NCI-H748 (cell line): ENCODE data around the gene TRIO.
A peak's percentile ranks its signal among the peaks of the same experiment; 100 is the strongest.

Experiments
- DNase-seq: peaks from one replicate; lab custom pipeline; 2025; ENCODE audit not compliant: unreplicated experiment; lab: John Stamatoyannopoulos, UW

TRIO gene

GRCh38 chr5:14445576-14446290 lies 302.6 kb downstream of the TRIO start:
- peak; percentile 96 for DNase-seq

- peak; percentile 46 for DNase-seq
Measured at GRCh38 chr5:14447958-14448911, 305.1 kb downstream of the TRIO start.

GRCh38 chr5:14449052-14449661 lies 306.0 kb downstream of the TRIO start:
- no peak for DNase-seq

GRCh38 chr5:14450018-14450524 lies 306.9 kb downstream of the TRIO start:
- no peak for DNase-seq

GRCh38 chr5:14450742-14451141 lies 307.6 kb downstream of the TRIO start:
- DNase-seq = no peak

- DNase-seq = no peak
Measured at GRCh38 chr5:14451871-14452270, 308.7 kb downstream of the TRIO start.

GRCh38 chr5:14452685-14453454 lies 309.7 kb downstream of the TRIO start:
- DNase-seq = no peak

- DNase-seq = no peak
Measured at GRCh38 chr5:14453481-14453880, 310.3 kb downstream of the TRIO start.

- DNase-seq = peak; percentile 41
Measured at GRCh38 chr5:14455814-14456321, 312.7 kb downstream of the TRIO start.

GRCh38 chr5:14457476-14457875 lies 314.3 kb downstream of the TRIO start:
- DNase-seq = peak; percentile 74

GRCh38 chr5:14458414-14458813 lies 315.3 kb downstream of the TRIO start:
- peak; percentile 86 for DNase-seq

- DNase-seq = no peak
Measured at GRCh38 chr5:14460844-14461398, 317.8 kb downstream of the TRIO start.

GRCh38 chr5:14462681-14463080 lies 319.5 kb downstream of the TRIO start:
- DNase-seq = no peak

- peak; percentile 82 for DNase-seq
Measured at GRCh38 chr5:14463629-14464028, 320.5 kb downstream of the TRIO start.

- DNase-seq = peak; percentile 82
Measured at GRCh38 chr5:14464096-14464495, 321.0 kb downstream of the TRIO start.

GRCh38 chr5:14464671-14465070 lies 321.5 kb downstream of the TRIO start:
- DNase-seq = peak; percentile 100

GRCh38 chr5:14465116-14465515 lies 322.0 kb downstream of the TRIO start:
- peak; percentile 63 for DNase-seq

GRCh38 chr5:14465776-14466175 lies 322.6 kb downstream of the TRIO start:
- DNase-seq = no peak

GRCh38 chr5:14467251-14467650 lies 324.1 kb downstream of the TRIO start:
- no peak for DNase-seq

- no peak for DNase-seq
Measured at GRCh38 chr5:14467886-14468285, 324.7 kb downstream of the TRIO start.
